Endothelial cell of umbilical vein (primary cell): ENCODE results near the gene BORCS5.

ENCODE experiments used
- CTCF ChIP-seq, 2 donors: IDR thresholded peaks; 1 replicate in 1 of 2; 2 replicates in 1 of 2; pipeline ENCODE4 v1.5.1; 2011; ENCODE audit warnings: low read length in 2 of 2, mild to moderate bottlenecking in 2 of 2, moderate library complexity in 2 of 2, control low read depth in 1 of 2, inconsistent platforms in 1 of 2, low read depth in 1 of 2; ENCODE audit not compliant: insufficient read depth in 1 of 2; ENCODE audit errors: extremely low read depth in 1 of 2
- EZH2 ChIP-seq: IDR thresholded peaks from 2 replicates; pipeline ENCODE4 v1.6.1; 2012; ENCODE audit warnings: borderline replicate concordance, low read depth, mild to moderate bottlenecking, moderate library complexity, low read length, inconsistent platforms; ENCODE audit not compliant: severe bottlenecking
- JUN ChIP-seq: IDR thresholded peaks from 2 replicates; pipeline ENCODE4 v1.6.1; 2011; ENCODE audit warnings: borderline replicate concordance, low read depth; ENCODE audit not compliant: insufficient read length, insufficient read depth
- MAX ChIP-seq: IDR thresholded peaks from 2 replicates; pipeline ENCODE4 v1.6.1; 2011; ENCODE audit not compliant: insufficient read depth, insufficient read length
- MYC ChIP-seq: IDR thresholded peaks from one replicate; pipeline ENCODE4 v1.6.1; 2011; ENCODE audit warnings: mild to moderate bottlenecking, low read depth, low read length
- POLR2A ChIP-seq: IDR thresholded peaks from 2 replicates; pipeline ENCODE4 v1.6.1; 2012; ENCODE audit warnings: low read depth, mild to moderate bottlenecking, control low read depth, low read length
- POLR2AphosphoS5 ChIP-seq: IDR thresholded peaks from 2 replicates; pipeline ENCODE4 v1.6.1; 2012; ENCODE audit warnings: low read depth, mild to moderate bottlenecking, control low read depth, low read length, moderate library complexity; ENCODE audit not compliant: insufficient read depth

GRCh38 chr12:12510551-12510950, 153.7 kb downstream of the BORCS5 start:
- TF ChIP-seq POLR2AphosphoS5: no peak
- TF ChIP-seq CTCF (IDR thresholded peaks at IDR 0.05; ENCODE audit: extremely low read depth in 1 of 2, insufficient read depth in 1 of 2, low read depth in 1 of 2, low read length in 2 of 2): no peak
- no peak for TF ChIP-seq POLR2A
- TF ChIP-seq MYC: no peak
- TF ChIP-seq EZH2: no peak
- TF ChIP-seq JUN: no peak
- TF ChIP-seq MAX: no peak
